Limb (tissue), 2 donors: Measurements from ENCODE around the gene CX3CL1.
"Not testable (repeated sequence)": the region's sequence is repeated elsewhere in the genome, so short reads cannot be mapped to it uniquely, and the experiment has no call there.

Experiments used
- DNase-seq, 2 donors: peaks; one replicate each; pipeline ENCODE4 v3.0.0-alpha.2; 2016; ENCODE audit errors: extremely low spot score in 2 of 2

CX3CL1 gene

DNA sequence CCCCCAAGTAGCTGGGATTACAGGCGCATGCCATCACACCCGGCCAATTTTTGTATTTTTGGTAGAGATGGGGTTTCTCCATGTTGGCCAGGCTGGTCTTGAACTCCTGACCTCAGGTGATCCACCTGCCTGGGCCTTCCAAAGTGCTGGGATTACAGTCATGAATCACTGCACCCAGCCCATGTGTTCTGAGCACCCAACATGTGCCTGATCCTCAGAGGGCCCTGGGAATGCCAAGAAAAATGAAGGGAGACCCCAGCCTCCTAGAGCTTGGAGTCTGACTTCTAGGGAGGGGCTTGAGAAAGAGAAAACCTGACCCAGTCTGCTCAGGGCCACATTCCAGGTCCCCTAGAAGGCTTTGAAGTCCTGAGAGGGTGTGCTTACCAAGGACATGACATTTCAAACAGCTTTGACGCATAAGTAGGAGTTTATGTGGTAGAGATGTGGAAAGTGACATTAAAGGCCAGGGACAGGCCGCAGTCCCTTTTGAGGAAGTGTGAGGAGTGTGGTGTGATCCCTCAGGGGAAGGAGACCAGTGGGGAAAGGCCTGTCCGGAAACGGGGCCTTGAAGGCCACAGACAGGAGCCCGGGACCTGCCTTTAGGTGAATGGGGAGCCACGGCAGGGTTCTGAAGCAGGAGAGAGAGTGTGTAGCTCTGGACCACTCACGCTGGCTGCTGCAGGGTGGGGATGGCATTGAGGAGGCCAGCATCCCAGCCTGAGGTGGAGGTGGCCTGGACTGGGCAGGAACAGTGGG lies 14.8 kb upstream of the CX3CL1 start:
- no peak for DNase-seq

DNA sequence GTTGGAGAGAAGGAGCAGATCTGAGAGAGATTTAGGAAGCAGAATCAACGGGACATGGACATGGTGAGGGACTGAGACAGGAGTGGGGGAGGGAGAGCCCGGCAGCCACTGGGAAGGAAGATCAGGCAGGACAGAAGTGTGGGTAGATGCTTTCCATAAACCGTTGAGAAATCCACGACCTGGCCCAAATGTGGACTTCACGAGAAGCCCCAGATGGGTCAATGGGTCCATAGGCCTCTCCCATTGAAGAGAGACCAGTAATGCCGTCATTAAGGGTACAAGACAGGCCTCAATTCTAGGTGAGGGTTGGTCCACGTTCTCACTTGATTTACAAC lies 14.2 kb upstream of the CX3CL1 start:
- no peak for DNase-seq

DNA sequence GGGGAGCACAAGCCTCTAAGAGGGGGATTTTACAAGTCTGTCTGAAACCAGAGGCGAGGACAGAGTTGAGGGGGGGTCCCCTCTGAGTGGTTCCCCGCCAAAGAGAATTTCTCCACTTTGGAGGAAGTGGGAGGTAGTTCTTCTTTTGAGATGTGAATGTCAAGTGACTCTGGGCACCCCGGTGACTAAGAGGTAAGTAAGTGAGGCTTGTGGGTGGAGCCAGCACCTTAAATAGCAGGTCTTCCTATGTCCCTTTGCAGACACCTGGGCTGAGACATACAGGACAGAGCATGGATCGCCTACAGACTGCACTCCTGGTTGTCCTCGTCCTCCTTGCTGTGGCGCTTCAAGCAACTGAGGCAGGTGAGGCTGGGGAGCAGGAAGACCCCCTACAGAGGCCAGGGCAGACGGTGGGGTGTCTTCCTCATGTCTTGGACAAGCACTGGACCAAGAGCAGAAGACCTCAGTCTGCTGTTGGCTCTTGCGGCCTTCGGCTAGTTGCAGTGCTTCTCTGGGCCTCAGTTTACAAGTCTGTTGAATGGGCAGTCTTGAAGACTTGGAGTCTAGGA lies 13.7 kb upstream of the CX3CL1 start, which contains the start of gene CCL22:
CCL22 (plus strand) TSS at position 257 of the 569 bp plus-strand sequence; CDS start at position 291, 34 bp downstream.
- no peak for DNase-seq

DNA sequence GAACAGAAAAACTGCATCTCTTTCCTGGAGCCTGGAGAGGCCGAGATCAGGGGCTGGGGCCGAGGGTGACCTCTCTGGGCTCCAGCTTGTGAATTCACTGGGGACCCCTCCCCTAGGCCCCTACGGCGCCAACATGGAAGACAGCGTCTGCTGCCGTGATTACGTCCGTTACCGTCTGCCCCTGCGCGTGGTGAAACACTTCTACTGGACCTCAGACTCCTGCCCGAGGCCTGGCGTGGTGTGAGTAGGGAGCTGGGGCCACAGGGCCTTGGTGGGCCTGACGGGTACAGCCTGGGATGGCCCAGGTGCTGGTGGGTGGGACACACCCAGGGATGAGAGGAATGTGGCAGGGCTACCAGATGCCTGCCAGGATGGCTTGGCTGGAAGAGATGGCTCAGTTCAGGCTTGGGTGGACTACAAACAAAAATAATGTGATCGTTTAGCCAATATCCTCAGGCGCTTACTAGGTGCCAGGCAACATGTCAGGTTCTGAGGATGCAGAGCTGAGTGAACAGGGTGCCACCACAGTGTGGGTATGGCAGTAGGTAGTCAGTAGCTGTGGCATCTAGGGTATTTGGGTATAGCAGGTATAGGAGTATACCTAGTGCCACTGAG lies 11.9 kb upstream of the CX3CL1 start:
- DNase-seq = no peak

DNA sequence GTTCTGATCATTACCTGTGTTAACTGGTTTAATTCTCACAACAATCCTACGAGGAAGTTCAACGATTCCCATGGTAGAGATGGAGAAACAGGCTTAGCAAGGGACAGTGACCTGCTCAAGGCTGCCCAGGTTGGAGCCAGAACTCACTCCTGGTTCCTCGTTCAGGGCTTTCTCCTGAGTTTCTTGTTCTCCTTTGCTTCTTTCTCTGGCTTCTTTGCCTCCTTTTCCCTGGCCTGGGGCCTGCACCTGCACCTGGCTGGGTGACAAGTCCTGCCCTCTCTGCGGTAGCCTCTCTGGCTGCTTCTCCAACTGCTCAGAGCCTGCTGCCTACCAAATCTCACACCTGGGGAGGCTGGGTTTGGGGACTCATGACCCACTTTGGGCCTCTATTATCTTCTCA lies 10.9 kb upstream of the CX3CL1 start:
- no peak for DNase-seq

DNA sequence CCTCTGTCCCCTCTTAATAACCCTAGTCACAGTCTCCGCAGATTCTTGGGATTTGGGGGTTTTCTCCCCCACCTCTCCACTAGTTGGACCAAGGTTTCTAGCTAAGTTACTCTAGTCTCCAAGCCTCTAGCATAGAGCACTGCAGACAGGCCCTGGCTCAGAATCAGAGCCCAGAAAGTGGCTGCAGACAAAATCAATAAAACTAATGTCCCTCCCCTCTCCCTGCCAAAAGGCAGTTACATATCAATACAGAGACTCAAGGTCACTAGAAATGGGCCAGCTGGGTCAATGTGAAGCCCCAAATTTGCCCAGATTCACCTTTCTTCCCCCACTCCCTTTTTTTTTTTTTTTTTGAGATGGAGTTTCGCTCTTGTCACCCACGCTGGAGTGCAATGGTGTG lies 8.1 kb upstream of the CX3CL1 start:
- no peak for DNase-seq

DNA sequence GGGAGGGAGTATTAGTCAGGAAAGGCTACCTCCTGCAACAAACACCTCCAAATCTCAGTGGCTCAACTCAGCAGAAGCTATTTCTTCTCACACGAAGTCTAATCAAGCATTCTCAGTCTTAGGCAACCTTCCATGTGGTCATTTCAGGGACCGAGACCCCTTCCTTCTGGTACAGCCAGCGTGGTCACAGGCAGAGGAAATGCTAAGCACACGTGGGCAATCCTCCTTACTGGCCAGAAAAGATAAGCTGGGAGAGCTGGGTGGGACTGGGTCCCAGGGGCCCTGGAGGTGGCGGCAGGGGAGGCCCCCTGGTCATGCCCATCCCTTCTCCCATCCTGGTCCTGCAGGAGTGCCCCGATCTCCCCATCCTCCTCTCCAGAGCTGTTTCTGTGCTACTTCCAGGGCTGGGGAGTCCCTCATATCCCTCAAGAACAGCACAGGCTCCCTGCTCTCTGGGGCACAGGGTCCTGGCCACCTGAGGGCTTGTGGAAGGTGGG lies 5.7 kb upstream of the CX3CL1 start:
- DNase-seq = no peak

DNA sequence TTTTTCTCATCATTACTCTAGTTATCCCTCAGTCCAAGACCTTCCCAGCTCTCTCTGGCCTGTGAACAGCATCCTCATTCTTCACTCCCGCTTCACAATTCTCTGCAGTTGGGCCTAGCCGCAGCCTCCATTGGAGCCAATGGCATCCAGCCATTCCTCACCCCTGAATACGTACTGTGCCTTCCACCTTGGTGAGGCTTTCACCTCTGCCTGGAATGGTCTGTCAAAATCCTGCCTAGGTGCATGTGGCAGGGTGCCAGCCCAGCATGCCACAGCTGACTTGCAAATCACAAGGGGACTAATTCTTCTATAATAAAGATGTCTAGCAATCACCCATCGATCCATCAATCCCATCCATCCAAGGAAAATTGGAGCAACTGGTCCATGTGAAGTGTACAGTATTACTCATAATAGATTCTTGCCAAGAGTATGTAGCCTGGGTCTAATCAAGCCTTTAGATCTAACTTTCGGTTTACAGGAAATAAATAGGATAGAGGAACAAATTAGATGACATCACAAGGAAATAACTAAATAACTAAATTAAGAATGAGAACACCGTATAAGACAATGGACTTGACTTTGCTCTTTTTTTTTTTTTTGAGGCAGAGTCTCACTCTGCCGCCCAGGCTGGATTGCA lies 5.1 kb upstream of the CX3CL1 start:
- no peak for DNase-seq

DNA sequence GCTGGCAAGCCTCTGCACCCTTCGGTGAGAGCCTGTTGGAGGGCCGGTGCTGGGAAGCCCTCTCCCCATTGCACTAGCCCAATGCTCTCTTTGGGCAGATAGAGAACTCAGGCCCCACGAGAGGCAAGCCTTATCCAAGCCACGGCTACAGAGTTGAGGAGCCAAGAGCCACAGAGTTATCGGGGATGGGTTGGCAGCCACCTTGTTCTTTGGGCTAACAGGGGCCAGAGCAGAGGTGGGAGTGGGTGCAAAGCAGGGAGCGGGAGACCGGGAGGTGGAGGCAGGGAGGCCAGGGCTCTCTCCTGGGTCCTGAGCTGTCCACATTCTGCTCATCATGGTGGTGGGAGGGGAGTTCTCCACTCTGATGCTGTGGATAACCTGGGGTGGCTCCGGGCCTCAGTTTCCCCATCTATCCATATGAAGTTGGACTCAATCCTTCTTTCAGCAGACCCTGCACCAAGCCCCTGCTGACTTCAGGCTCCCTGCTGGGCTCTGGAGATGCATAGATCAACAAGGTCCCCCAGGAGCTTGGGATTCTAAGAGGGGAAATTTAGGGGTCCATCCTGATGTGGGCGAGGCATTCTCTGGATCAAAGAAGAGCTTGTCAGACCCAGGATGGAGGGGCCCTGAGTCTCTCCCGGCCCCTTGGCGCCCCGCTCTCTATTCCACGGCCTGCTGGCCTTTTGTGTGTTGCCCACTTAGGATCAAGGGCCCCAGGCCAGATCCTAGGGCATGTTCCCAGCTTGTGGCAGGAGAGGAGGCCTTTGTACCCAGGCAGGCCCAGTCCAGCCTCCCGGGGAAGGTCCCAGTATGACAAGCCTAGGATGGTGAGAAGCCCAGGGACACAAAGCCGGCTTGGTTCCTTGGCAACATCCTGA lies 557 bp upstream of the CX3CL1 start:
- no peak for DNase-seq

DNA sequence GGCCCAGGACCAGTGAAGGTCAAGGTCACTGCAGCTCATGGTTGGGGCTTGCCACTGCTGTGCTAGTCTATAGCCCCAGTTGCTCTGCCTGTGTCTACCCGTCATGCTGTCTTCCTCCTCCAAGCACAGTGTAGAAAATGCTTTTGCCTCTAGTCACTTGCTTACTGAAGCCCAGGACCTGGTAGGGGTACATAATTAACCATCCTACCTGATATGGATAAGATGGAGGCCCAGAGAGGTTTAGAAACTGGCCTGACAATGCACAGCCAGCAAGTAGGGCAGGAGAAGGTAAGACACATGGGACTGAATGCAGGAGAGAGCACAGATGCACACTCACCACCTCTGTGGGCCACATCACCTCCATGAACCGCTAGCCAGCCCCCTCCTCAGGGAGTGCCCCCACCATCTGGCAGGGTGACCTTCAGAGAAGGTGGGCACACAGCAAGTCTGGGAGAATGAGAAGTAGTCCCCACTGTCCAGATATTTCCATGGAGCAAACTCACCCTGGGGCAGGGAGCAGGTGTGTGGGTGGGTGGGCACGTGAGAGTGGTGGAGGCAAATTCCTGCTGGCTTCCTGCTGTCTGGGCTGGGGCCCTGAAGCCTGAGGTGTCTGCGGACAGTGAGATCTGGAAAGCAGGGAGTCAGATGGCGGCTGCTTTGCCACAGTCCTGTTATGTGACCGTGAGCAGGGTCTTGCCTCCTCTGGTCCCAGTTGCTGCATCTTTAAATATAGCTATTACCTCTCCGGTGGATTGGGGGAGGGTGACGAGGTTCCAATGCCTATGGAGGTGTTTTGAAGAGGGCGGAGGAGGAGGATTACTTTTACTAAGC lies 1.0 kb downstream of the CX3CL1 start:
- DNase-seq = no peak

DNA sequence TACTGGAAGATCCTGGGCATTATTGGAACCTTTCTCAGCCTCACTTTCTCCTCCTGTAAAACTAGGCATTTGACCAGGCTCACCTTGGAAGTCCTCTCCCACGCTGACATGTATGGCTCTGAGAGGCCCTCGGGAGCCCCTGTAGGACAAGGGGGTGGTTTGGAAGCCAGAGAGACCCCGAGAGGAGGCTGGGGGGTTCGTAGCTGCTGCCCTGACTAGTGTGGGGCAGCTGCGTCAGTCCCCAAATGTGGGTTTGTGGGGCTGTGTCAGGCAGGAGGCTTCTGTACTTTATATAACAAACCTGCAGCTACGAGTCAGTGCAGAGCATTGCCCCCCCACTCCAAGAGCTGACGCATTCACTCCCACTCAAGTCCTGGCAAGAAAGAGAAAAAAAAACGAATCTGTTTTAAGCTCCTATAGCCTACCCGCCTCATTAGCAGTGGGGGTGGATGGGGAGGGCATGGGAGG lies 1.8 kb downstream of the CX3CL1 start:
- DNase-seq = no peak

DNA sequence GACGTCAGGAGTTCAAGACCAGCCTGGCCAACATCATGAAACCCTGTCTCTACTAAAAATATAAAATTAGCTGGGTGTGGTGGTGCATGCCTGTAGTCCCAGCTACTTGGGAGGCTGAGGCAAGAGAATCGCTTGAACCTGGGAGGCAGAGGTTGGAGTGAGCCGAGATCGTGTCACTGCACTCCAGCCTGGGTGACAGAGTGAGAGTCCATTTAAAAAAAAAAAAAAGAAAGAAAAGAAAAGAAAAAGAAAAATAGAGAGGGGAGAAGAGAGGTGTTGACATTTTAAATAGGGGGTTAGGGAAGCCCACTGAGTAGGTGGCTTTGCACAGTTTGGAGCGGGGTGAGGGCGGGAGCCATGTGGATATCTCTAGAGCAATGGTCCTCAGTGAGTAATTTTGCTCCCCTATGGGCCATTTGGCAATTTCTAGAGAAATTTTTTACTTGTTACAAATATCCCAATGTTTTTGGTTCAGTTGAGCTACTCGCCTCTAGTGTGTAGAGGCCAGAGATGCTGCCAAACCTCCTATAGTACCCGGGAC lies 2.7 kb downstream of the CX3CL1 start:
- DNase-seq = not testable (repeated sequence)

DNA sequence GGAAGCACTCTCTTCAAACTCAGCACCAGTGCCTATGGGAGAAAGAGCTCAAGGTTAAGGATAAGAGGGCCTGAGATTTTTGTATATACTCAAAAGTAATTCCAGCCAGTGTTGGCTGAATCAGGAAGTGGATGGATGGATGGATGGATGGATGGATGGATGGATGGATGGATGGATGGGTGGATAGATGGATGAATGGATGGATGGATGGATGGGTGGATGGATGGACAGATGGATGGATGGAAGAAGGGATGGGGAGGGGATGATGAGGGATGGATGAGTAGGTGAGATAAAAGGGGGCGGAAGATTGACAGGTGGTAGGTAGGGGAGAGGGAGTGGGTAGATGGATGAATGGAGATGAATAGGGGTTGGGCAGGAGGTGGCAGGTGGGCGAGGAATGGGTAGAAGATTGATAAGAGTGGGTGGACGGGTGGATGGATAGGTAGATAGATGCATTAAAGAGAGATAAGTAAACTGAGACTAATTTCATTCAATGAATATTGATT lies 4.1 kb downstream of the CX3CL1 start:
- no peak for DNase-seq

DNA sequence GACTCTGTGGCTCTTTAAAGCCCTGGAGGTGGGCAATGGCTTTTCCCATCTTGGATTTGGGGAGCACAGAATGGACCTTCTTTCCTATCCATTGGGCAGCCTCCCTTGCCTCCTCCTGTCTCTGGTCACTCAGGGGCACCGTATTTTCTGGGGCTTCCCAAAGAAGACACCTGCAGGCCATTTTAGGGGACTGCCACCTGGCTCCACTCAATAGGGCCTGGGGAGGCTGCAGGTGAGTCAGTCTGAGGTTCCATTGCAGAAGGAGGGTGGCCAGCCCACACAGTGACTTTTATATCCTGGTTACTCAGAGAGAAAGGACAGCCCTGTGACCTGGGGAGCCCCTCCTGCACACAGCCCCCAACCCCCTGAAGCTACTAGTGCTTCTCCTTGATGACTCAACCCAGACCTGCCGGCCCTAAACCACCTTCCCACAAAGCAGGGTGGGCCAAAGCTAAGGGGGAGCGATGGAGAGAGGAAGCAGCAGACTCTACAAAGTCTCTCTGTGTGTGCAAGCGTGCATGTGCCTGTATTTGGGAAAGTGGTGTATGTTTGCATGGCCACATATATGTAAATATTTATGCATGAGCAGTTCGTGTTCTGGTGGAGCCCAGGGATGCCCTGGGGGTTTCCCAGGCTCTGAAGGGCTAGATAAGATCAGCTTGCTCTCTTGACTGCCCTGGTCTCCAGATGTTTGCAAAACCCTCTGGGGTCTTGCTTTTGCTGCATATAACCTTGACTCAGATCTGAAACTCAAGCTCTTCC lies 5.0 kb downstream of the CX3CL1 start:
- no peak for DNase-seq

DNA sequence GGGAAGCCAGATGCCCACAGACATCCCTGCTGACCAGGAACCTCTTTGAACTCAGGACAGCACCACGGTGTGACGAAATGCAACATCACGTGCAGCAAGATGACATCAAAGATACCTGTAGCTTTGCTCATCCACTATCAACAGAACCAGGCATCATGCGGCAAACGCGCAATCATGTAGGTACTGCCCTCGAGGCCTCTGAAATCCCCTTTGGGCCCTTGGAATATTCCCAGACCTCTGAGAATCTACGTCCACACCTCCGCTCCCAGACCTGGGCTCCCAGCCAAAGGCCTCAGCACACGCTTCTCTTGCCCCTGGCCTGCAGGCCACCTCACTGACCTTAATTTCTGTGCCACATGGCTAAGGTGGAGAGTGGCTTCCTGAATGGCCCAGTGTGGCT lies 7.3 kb downstream of the CX3CL1 start:
- no peak for DNase-seq

DNA sequence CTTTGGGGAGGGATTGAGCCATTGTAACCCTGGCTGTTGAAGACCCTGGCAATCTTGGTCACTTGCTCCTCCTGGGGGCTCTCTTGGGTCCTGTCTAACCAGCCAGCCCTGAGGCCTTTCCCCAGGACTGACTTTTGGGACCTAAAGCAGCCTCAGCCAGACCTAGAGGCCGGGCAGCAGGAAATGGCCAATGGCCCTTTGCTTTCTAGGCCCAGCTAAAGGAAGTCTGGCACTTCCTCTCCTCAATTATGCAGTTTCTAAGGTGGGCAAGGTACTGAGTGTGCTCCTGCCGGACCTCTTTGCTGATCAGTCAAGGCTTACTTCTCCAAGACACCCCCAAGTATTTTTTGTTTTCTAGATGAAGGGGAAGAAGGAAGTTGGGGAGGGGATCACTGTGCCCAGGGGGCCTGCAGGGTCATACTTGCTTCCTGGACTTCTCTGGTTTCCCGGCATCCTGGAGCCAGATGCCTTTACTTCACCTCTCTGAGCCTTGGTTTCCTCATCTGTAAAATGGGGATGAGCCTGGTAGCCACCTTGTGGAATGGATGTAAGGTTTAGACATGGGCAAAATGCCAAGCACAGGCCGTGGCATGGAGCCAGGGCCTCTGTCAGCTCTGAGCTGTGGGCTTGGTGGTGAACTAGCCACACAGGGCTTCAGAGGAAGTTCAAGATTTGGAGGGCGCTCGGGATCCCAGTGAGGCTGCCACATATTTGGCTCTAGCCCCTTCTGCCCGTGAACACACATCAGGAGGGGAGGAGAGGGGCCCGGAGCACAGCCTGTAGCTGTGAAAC lies 8.6 kb downstream of the CX3CL1 start:
- DNase-seq = no peak

DNA sequence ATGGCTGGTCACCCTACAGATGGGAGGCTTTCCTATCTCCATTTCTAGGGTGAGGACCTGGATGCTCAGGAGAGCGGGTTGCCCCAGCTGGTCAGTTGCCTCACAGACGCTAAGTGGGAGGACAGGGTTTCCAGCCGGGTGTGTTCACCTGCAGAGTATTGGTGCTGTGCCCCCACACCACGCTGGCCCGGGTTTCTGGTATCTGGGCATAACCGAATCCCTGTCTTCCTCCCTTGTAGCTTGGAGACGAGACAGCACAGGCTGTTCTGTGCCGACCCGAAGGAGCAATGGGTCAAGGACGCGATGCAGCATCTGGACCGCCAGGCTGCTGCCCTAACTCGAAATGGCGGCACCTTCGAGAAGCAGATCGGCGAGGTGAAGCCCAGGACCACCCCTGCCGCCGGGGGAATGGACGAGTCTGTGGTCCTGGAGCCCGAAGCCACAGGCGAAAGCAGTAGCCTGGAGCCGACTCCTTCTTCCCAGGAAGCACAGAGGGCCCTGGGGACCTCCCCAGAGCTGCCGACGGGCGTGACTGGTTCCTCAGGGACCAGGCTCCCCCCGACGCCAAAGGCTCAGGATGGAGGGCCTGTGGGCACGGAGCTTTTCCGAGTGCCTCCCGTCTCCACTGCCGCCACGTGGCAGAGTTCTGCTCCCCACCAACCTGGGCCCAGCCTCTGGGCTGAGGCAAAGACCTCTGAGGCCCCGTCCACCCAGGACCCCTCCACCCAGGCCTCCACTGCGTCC lies 9.7 kb downstream of the CX3CL1 start:
- no peak for DNase-seq
